GM21526 (cell line): Measurements from ENCODE around the gene NETO2.
"Not testable (repeated sequence)": the region's sequence is repeated elsewhere in the genome, so short reads cannot be mapped to it uniquely, and the experiment has no call there.

Experiments
- ATAC-seq: cut with Tn5 transposase; IDR thresholded peaks from one replicate; pipeline ENCODE4 v1.9.1; 2021; ENCODE audit warnings: moderate library complexity; ENCODE audit not compliant: unreplicated experiment, low FRiP score

The NETO2 gene

GRCh38 chr16:47143677-47144558, at the start of gene NETO2:
Gene NETO2 (minus strand): TSS chr16:47143945. CDS start chr16:47143612, 333 bp downstream.
- peak; percentile 46 for ATAC-seq

- ATAC-seq: no peak
Observed at GRCh38 chr16:47182318-47182717, 38.6 kb upstream of the NETO2 start.

- ATAC-seq: not testable (repeated sequence)
Observed at GRCh38 chr16:47181066-47181465, 37.3 kb upstream of the NETO2 start.

- no peak for ATAC-seq
Observed at GRCh38 chr16:47180073-47180472, 36.3 kb upstream of the NETO2 start.

GRCh38 chr16:47175152-47175551, 31.4 kb upstream of the NETO2 start:
- ATAC-seq: no peak

GRCh38 chr16:47162670-47163420, 19.1 kb upstream of the NETO2 start:
- no peak for ATAC-seq

- ATAC-seq: no peak
Observed at GRCh38 chr16:47161464-47161863, 17.7 kb upstream of the NETO2 start.

GRCh38 chr16:47160422-47160821, 16.7 kb upstream of the NETO2 start:
- no peak for ATAC-seq

- ATAC-seq: no peak
Observed at GRCh38 chr16:47158992-47159391, 15.2 kb upstream of the NETO2 start.

GRCh38 chr16:47156680-47157215, 13.0 kb upstream of the NETO2 start:
- ATAC-seq: no peak

GRCh38 chr16:47152501-47152900, 8.8 kb upstream of the NETO2 start:
- ATAC-seq: not testable (repeated sequence)

- ATAC-seq: no peak
Observed at GRCh38 chr16:47150067-47150466, 6.3 kb upstream of the NETO2 start.

- ATAC-seq: no peak
Observed at GRCh38 chr16:47144559-47144877, 773 bp upstream of the NETO2 start.

- ATAC-seq: peak; percentile 59
Observed at GRCh38 chr16:47142821-47143676, 696 bp downstream of the NETO2 start.

GRCh38 chr16:47142486-47142820, 1.3 kb downstream of the NETO2 start:
- no peak for ATAC-seq

GRCh38 chr16:47141773-47142485, 1.8 kb downstream of the NETO2 start:
- peak; percentile 59 for ATAC-seq

GRCh38 chr16:47140686-47141085, 3.1 kb downstream of the NETO2 start:
- ATAC-seq: no peak

- no peak for ATAC-seq
Observed at GRCh38 chr16:47139561-47140185, 4.1 kb downstream of the NETO2 start.

GRCh38 chr16:47137925-47138324, 5.8 kb downstream of the NETO2 start:
- not testable (repeated sequence) for ATAC-seq
